Limb (tissue), 2 donors: ENCODE data around the gene MYLK4.

Experiments used
- DNase-seq, 2 donors: peaks; one replicate each; pipeline ENCODE4 v3.0.0-alpha.2; 2016; ENCODE audit errors: extremely low spot score in 2 of 2

The MYLK4 gene

GRCh38 chr6:2708456-2708855, 42.3 kb downstream of the MYLK4 start:
- DNase-seq: no peak

- DNase-seq: no peak
Observed at GRCh38 chr6:2706558-2706957, 44.2 kb downstream of the MYLK4 start.

GRCh38 chr6:2705256-2705655, 45.5 kb downstream of the MYLK4 start:
- DNase-seq: no peak

GRCh38 chr6:2697291-2697690, 53.4 kb downstream of the MYLK4 start:
- DNase-seq: no peak

- peak in 1 of 2 donors; percentile 73 for DNase-seq
Observed at GRCh38 chr6:2695454-2696095, 55.1 kb downstream of the MYLK4 start.

GRCh38 chr6:2693231-2693630, 57.5 kb downstream of the MYLK4 start:
- no peak for DNase-seq

- no peak for DNase-seq
Observed at GRCh38 chr6:2688401-2689064, 62.2 kb downstream of the MYLK4 start.

GRCh38 chr6:2687456-2687855, 63.3 kb downstream of the MYLK4 start:
- no peak for DNase-seq

GRCh38 chr6:2686515-2686914, 64.2 kb downstream of the MYLK4 start:
- DNase-seq: no peak

GRCh38 chr6:2684766-2685754, 65.7 kb downstream of the MYLK4 start:
- DNase-seq: no peak

GRCh38 chr6:2684103-2684749, 66.5 kb downstream of the MYLK4 start:
- DNase-seq: no peak

- DNase-seq: no peak
Observed at GRCh38 chr6:2680264-2680922, 70.3 kb downstream of the MYLK4 start.

- no peak for DNase-seq
Observed at GRCh38 chr6:2677080-2677593, 73.6 kb downstream of the MYLK4 start.

GRCh38 chr6:2676048-2676447, 74.7 kb downstream of the MYLK4 start:
- DNase-seq: no peak

GRCh38 chr6:2674857-2675256, 75.9 kb downstream of the MYLK4 start:
- no peak for DNase-seq

- no peak for DNase-seq
Observed at GRCh38 chr6:2669067-2669700, 81.5 kb downstream of the MYLK4 start.

GRCh38 chr6:2667617-2668016, 83.1 kb downstream of the MYLK4 start:
- no peak for DNase-seq

GRCh38 chr6:2666906-2667575, 83.7 kb downstream of the MYLK4 start:
- DNase-seq: no peak

GRCh38 chr6:2665146-2666070, 85.3 kb downstream of the MYLK4 start:
- DNase-seq: no peak
